Esophagus squamous epithelium (tissue), 5 donors: ENCODE data around the gene PMEPA1. TPM values are rescaled to one million over a fixed set of nuclear protein-coding genes. Genes with fewer than 3 reads are reported as not detected.

ENCODE experiments used
- DNase-seq: peaks from one replicate; lab custom pipeline; 2025; lab: John Stamatoyannopoulos, UW
- H3K27ac ChIP-seq, 4 donors: fragments of 200-600 bp; sonication (generic); one replicate each; pipeline ENCODE4 v1.5.1; 2016 to 2019; ENCODE audit warnings: mild to moderate bottlenecking in 1 of 4
- H3K27me3 ChIP-seq, 4 donors: fragments of 200-600 bp; sonication (generic); 1 replicate in 3 of 4; 2 replicates in 1 of 4; pipeline versions ENCODE4 v1.5.1 to v1.6.0; 2017 to 2021; ENCODE audit warnings: antibody characterized with exemption in 1 of 4
- H3K36me3 ChIP-seq, 3 donors: fragments of 200-600 bp; sonication (generic); one replicate each; pipeline ENCODE4 v1.5.1; 2016 to 2019
- H3K4me1 ChIP-seq, 3 donors: fragments of 200-600 bp; sonication (generic); one replicate each; pipeline ENCODE4 v1.5.1; 2017 to 2019
- H3K4me3 ChIP-seq, 4 donors: fragments of 200-600 bp; sonication (generic); 1 replicate in 3 of 4; 2 replicates in 1 of 4; pipeline ENCODE4 v1.5.1; 2016 to 2019; ENCODE audit warnings: mild to moderate bottlenecking in 2 of 4, moderate library complexity in 1 of 4
- H3K9me3 ChIP-seq, 3 donors: fragments of 200-600 bp; sonication (generic); one replicate each; pipeline ENCODE4 v1.5.1; 2016 to 2019
- POLR2A ChIP-seq, 4 donors: fragments of 450-650 bp; IDR thresholded peaks; one replicate each; pipeline ENCODE4 v1.6.1; 2017; ENCODE audit warnings: antibody characterized with exemption in 4 of 4, mild to moderate bottlenecking in 4 of 4, moderate library complexity in 3 of 4
- WGBS, 2 donors: methylation state at CpG; one replicate each; pipeline ENCODE4 v1.1.5; 2018; 5-methylcytosine and 5-hydroxymethylcytosine counted together
- intact Hi-C: fragments of 100-400 bp; cut with DNase I; formaldehyde crosslinking; loops from one replicate; pipeline ENCODE4 v1.15.0; 2022
- total RNA-seq, 4 donors: library from RNA; depleted of rRNA; stranded (reverse); fragments of >200 nt; gene quantifications; one replicate each; pipeline ENCODE4 v1.1.0, GENCODE V29; 2016
- TF ChIP-seq, protein P1 (sequence below), 6 experiments: fragments of 450-650 bp in 4 of 6; fragments of 200-600 bp in 2 of 6; sonication (generic) in 2 of 6; IDR thresholded peaks; one replicate each; pipeline ENCODE4 v1.5.1; 2016 to 2019; ENCODE audit warnings: antibody characterized with exemption in 6 of 6, mild to moderate bottlenecking in 4 of 6, moderate library complexity in 4 of 6
- donor health status: DM: yes; HTN: yes; CAD: no.

PMEPA1 gene
- total RNA-seq, 4 donors from 2014 or later = 0.95 to 4.6 (median 2.6) TPM

GRCh38 chr20:57611586-57612311, 98.1 kb downstream of the PMEPA1 start:
- H3K9me3 ChIP-seq = no peaks in the 10 kb centered on the region
- H3K36me3 ChIP-seq = peaks cover 0 to 3% (median 0%) of the 10 kb centered on the region in 3 donors
- H3K27me3 ChIP-seq = peaks cover 0 to 44% (median 0%) of the 10 kb centered on the region in 4 donors
- 81 to 95% methylated on average over 8 to 12 of the region's 18 CpGs for WGBS, 2 donors
- intact Hi-C loops = no loop called here
- H3K4me3 ChIP-seq = no peak overlapping the region
- no peak overlapping the region for H3K27ac ChIP-seq
- no peak for TF ChIP-seq POLR2A (IDR thresholded peaks at IDR 0.05)
- TF ChIP-seq, protein P1, sequence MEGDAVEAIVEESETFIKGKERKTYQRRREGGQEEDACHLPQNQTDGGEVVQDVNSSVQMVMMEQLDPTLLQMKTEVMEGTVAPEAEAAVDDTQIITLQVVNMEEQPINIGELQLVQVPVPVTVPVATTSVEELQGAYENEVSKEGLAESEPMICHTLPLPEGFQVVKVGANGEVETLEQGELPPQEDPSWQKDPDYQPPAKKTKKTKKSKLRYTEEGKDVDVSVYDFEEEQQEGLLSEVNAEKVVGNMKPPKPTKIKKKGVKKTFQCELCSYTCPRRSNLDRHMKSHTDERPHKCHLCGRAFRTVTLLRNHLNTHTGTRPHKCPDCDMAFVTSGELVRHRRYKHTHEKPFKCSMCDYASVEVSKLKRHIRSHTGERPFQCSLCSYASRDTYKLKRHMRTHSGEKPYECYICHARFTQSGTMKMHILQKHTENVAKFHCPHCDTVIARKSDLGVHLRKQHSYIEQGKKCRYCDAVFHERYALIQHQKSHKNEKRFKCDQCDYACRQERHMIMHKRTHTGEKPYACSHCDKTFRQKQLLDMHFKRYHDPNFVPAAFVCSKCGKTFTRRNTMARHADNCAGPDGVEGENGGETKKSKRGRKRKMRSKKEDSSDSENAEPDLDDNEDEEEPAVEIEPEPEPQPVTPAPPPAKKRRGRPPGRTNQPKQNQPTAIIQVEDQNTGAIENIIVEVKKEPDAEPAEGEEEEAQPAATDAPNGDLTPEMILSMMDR (IDR thresholded peaks at IDR 0.05) = no peak
- DNase-seq = no peak
- H3K4me1 ChIP-seq = no peaks in the 10 kb centered on the region

- 68 to 84% methylated on average over 15 to 17 of the region's 18 CpGs for WGBS, 2 donors
- peaks cover 0 to 31% (median 0%) of the 10 kb centered on the region in 4 donors for H3K27me3 ChIP-seq
- H3K4me1 ChIP-seq = no peaks in the 10 kb centered on the region
- no peak overlapping the region for H3K27ac ChIP-seq
- no peak overlapping the region for H3K4me3 ChIP-seq
- H3K36me3 ChIP-seq = peaks cover 0 to 3% (median 0%) of the 10 kb centered on the region in 3 donors
- no peaks in the 10 kb centered on the region for H3K9me3 ChIP-seq
- intact Hi-C loops = no loop called here
- DNase-seq = no peak
- TF ChIP-seq, protein P1 (IDR thresholded peaks at IDR 0.05) = no peak
- TF ChIP-seq POLR2A (IDR thresholded peaks at IDR 0.05) = no peak
Observed at GRCh38 chr20:57610261-57610952, 99.4 kb downstream of the PMEPA1 start.

- TF ChIP-seq POLR2A (IDR thresholded peaks at IDR 0.05) = no peak
- TF ChIP-seq, protein P1 (IDR thresholded peaks at IDR 0.05) = no peak
- H3K4me1 ChIP-seq = no peaks in the 10 kb centered on the region
- H3K27me3 ChIP-seq = peaks cover 0 to 31% (median 0%) of the 10 kb centered on the region in 4 donors
- intact Hi-C loops = no loop called here
- DNase-seq = no peak
- WGBS, 2 donors = 85 to 92% methylated on average over 5 to 8 of the region's 8 CpGs
- H3K9me3 ChIP-seq = no peaks in the 10 kb centered on the region
- H3K4me3 ChIP-seq = no peak overlapping the region
- peaks cover 0 to 3% (median 0%) of the 10 kb centered on the region in 3 donors for H3K36me3 ChIP-seq
- no peak overlapping the region for H3K27ac ChIP-seq
Observed at GRCh38 chr20:57609842-57610167, 100.0 kb downstream of the PMEPA1 start.

- no peak for DNase-seq
- H3K36me3 ChIP-seq = no peaks in the 10 kb centered on the region
- no peaks in the 10 kb centered on the region for H3K4me1 ChIP-seq
- no peak overlapping the region for H3K4me3 ChIP-seq
- 61 to 84% methylated on average over 7 to 12 of the region's 16 CpGs for WGBS, 2 donors
- H3K9me3 ChIP-seq = no peaks in the 10 kb centered on the region
- intact Hi-C loops = no loop called here
- H3K27me3 ChIP-seq = peaks cover 0 to 31% (median 0%) of the 10 kb centered on the region in 4 donors
- H3K27ac ChIP-seq = no peak overlapping the region
- TF ChIP-seq, protein P1 (IDR thresholded peaks at IDR 0.05) = no peak
- no peak for TF ChIP-seq POLR2A (IDR thresholded peaks at IDR 0.05)
Observed at GRCh38 chr20:57609086-57609841, 100.6 kb downstream of the PMEPA1 start.
